Activated CD4-positive, alpha-beta T cell treated with anti-CD3 and anti-CD28 coated beads, Interleukin-2, amount 50 U/mL, for 24 hours (primary cell): ENCODE results near the gene HCN2.
"Not testable (repeated sequence)": the region's sequence is repeated elsewhere in the genome, so short reads cannot be mapped to it uniquely, and the experiment has no call there.

Experiments used
- DNase-seq, 2 donors: peaks; one replicate each; pipeline ENCODE4 v3.0.0-alpha.2; 2020; ENCODE audit warnings: low read depth in 1 of 2, low spot score in 1 of 2

Gene HCN2

DNA sequence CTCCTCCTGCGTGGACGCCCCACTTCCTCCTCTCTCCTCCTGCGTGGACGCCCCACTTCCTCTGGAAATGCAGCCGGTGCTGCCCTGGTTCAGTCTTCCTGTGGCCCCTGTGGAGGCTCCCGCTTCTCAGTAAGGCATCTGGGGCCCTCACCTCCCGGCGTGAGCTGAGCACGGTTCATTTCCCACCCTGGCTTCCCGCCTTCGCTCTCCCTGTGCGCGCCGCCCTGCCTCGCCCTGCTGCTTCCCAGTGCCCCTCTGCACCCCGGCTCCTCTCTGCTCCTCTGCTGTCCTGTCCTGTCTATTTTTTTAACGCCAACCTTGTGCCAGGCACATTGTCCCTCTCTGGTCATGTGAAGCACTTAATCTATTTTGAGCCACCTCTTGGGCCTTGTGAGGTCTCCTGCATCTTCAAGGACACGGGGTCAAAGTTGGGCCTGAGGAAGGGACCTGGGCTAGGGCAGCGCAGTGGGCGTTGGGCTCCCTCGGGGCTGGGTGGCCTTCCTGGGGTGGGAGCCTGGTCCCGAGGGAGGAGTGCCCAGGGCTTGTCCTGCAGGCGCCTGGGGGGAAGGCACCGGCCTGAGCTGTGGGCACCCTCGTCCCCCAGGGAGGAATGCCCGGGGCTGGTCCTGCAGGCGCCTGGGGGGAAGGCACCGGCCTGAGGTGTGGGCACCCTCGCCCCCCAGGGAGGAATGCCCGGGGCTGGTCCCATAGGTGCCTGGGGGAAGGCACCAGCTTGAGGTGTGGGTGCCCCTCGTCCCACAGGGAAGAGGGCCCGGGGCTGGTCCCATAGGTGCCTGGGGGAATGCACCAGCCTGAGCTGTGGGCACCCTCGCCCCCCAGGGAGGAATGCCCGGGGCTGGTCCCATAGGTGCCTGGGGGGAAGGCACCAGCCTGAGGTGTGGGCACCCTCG, 13.0 kb downstream of the HCN2 start:
- DNase-seq, result no peak

DNA sequence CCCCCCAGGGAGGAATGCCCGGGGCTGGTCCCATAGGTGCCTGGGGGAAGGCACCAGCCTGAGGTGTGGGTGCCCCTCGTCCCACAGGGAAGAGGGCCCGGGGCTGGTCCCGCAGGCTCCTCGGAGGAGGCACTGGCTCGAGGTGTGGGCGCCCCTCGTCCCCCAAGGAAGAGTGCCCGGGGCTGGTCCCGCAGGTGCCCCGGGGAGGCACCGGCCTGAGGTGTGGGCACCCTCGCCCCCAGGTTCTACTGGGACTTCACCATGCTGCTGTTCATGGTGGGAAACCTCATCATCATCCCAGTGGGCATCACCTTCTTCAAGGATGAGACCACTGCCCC, 13.6 kb downstream of the HCN2 start:
- not testable (repeated sequence) for DNase-seq

DNA sequence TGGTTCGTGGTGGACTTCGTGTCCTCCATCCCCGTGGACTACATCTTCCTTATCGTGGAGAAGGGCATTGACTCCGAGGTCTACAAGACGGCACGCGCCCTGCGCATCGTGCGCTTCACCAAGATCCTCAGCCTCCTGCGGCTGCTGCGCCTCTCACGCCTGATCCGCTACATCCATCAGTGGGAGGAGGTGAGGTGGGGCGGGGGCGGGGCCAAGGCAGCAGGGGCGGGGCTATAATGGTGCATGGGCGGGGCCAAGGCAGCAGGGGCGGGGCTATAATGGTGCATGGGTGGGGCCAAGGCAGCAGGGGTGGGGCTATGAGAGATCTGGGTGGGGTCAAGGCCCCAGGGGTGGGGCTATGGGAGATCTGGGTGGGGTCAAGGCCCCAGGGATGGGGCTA, 14.1 kb downstream of the HCN2 start:
- not testable (repeated sequence) for DNase-seq

DNA sequence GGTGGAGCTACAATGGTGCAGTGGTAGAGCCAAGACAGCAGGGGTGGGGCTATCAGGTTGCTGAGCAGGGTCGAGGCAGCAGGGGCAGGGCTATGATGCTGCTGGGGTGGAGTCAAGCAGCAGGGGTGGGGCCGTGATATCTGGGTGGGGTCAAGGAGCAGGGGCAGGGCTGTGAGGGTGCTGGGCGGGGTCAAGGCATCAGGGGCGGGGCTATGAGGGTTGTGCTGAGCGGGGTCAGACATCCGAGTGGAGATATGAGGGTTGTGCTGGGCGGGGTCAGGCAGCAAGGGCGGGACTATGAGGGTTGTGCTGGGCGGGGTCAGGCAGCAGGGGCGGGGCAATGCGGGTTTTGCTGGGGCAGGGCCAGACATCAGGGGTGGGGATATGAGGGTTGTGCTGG, 14.7 kb downstream of the HCN2 start:
- DNase-seq, result no peak

DNA sequence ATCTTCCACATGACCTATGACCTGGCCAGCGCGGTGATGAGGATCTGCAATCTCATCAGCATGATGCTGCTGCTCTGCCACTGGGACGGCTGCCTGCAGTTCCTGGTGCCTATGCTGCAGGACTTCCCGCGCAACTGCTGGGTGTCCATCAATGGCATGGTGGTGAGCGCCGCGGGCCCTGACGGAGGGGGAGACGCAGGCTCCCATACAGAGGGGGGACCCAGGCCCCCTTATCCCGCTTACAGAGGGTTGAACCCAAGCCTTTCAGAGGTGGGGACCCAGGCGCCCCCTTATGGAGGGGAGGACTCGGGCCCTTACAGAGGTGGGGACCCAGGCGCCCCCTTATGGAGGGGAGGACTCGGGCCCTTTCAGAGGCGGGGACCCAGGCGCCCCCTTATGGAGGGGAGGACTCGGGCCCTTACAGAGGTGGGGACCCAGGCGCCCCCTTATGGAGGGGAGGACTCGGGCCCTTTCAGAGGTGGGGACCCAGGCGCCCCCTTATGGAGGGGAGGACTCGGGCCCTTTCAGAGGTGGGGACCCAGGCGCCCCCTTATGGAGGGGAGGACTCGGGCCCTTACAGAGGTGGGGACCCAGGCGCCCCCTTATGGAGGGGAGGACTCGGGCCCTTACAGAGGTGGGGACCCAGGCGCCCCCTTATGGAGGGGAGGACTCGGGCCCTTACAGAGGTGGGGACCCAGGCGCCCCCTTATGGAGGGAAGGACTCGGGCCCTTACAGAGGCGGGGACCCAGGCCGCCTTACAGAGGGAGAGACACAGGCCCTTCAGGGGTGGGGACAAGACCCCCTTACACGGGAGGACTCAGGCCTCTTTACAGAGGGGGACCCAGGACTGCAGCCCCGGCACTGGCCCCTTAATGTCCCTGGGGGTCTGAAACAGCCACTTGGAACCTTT, 15.6 kb downstream of the HCN2 start:
- not testable (repeated sequence) for DNase-seq

DNA sequence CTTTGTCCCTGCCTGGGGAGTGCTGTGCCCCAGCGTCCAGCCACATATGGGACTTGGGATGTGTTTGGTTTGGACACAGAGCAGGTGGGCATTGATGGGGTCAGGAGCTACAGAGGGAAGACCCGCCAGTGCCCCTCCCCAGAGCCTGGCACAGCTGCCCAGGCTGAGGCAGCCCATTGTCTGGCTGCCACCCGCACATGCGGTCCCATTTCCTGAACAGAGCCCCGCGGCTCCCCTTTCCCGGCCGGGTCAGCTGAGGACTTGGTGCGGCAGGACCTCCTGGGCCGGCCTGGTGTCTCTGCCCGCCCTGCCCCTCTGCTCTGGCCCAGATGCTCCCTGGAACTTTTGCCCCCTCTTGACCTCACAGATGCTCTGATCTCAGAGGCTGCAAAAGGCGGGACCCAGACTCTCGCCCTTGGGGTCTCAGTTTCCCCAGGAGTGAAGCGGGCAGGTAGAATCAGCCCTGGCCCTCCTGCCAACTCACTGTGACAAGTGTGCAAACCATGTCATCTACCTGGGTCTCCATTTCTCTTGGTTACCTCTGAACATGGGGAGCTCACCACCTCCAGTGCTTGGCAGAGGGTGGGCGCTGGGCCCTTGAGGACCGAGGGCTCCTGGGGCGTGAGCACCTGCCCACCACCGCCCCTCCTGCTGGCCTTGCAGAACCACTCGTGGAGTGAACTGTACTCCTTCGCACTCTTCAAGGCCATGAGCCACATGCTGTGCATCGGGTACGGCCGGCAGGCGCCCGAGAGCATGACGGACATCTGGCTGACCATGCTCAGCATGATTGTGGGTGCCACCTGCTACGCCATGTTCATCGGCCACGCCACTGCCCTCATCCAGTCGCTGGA, 17.8 kb downstream of the HCN2 start:
- no peak for DNase-seq

DNA sequence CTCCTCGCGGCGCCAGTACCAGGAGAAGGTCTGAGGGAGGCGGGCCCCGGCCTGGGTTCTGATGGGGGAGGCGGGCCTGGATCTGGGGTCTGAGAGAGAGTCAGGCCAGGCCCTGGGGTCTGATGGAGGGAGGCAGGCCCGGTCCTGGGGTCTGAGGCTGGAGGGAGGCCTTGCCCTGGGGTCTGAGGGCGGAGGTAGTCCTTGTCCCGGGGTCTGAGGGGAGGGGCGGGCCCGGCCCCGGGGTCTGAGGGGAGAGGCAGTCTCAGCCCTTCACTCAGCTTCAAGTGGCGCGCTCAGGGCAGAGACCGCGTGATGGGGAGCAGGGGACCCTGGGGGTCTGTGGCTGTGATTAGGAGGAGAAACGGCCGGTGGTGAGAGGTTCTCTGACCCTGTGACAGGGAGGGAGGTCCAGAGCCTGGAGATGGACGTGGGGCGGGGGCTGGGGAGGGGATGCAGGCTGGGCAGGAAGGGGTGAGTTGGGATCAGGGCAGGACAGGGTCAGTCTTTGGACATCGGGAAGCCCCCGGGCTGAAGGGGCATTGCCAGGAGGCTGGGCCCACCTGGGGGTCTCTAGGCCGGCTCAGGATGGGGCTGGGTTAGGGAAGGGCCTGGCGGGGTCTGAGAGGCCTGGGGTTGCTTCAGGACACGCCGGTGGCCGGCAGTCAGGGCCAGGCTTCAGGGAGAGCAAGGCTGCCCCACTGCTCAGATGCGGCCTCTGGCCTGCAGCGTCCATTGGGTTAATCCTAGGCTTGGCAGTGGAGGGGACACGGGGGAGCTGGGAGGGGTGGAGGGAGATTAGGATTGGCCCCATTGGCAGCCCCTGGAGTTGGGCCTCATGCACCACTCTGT, 18.7 kb downstream of the HCN2 start:
- DNase-seq, result no peak

DNA sequence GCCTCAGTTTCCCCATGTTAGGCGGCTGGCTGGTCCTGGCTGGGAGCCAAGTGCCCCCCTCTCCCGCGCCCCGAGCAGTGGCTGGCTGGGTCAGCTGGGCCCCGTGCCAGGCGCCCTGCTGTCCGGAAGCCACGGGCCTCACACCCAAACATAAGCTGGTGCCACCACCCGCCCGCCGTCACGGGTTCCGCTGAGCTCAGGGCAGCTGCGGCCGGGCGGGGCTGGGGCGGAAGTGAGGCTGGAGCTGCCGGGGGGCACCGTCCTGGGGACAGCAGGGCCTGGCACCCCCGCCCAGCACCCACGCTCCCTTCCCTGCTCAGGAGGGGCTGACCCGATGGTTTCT, 19.3 kb downstream of the HCN2 start:
- no peak for DNase-seq

DNA sequence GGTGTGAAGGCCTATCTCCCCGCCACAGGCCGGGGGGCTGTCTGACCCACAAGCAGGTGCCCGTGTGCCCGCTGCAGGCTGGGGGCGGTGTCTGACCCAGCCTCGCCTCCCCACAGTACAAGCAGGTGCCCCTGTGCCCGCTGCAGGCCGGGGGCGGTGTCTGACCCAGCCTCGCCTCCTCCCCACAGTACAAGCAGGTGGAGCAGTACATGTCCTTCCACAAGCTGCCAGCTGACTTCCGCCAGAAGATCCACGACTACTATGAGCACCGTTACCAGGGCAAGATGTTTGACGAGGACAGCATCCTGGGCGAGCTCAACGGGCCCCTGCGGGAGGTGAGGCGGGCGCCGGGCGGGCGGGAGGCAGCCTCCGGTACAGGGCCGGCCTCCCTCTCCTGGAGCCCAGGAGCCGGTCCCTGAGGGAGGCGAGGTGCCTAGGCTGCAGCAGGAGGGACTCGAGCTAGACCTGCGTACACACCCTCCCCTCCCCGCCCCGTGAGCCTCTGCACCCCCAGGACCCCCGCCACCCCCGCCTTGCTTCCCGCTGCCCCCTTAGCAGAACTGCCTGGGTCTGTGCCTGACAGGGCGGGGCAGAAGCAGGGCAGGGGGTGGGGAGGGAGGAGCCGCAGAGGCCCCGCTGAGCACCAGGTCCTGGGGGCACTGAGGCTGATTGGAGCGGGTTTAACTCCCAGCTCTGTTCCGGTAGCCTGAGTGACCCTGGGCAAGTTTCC, 20.6 kb downstream of the HCN2 start:
- no peak for DNase-seq

DNA sequence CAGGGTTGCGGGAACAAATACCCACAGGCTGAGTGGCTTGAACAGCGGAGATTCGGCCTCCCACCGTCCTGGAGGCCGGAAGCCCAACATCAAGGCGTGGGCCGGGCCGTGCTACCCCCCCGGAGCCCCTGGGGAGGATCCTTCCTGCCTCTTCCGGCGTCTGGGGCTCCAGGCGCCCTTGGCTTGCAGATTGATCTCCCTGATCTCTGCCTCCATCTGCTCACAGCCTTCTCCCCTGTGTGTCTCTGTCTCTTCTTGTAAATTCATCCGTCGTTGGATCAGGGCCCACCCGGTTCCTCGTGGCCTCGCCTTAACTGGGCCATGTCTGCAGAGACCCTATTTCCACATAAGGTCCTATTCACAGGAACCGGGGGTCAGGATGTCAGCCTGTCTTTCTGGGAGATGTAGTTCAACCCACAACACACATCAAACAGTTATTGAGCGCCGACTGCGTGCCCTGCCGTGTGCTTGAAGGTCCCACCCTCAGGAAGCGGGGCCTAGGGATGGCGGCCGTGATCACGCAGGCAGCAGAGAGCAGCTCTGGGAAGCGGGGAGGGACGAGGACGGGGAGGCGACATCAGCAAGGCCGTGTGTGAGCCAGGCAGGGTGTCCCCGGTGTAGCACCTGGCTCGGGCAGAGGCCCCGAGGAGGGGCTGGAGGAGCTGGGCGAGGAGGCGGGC, 21.3 kb downstream of the HCN2 start:
- DNase-seq, result peak in 1 of 2 donors; percentile 36

DNA sequence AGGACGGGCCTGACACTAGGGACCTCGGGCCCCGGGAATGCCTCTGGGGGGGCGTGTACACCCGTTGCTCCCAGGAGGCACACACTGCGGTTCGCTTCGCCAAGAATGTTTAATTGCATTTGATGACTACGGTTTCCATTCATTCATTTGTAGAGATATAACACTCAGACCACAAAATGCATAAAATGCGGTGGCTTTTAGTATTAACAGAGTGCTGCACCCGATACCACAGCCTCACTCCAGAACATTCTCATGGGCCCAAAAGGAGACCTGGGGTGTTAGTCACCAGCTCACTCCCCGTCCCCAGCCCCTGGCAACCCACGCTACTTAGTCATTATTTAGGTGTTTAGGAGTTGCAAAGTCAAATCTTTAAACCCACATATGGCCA, 21.8 kb downstream of the HCN2 start:
- peak; percentile 33 to 69 for DNase-seq

DNA sequence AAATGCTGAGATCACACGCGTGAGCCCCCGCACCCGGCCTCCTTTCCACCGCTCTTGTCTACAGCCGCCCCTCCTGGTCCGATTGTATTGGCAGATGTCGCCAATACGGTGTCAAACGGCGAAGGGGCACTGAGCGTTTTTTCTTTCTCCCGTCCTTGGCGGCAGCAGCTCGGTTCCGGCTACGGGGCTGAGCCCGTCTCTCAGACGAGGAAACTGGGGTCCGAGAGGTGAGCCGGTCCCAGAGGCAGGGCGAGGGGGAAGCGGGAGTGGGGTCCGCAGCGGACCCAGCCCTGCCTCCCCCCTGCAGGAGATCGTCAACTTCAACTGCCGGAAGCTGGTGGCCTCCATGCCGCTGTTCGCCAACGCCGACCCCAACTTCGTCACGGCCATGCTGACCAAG, 23.3 kb downstream of the HCN2 start:
- no peak for DNase-seq

DNA sequence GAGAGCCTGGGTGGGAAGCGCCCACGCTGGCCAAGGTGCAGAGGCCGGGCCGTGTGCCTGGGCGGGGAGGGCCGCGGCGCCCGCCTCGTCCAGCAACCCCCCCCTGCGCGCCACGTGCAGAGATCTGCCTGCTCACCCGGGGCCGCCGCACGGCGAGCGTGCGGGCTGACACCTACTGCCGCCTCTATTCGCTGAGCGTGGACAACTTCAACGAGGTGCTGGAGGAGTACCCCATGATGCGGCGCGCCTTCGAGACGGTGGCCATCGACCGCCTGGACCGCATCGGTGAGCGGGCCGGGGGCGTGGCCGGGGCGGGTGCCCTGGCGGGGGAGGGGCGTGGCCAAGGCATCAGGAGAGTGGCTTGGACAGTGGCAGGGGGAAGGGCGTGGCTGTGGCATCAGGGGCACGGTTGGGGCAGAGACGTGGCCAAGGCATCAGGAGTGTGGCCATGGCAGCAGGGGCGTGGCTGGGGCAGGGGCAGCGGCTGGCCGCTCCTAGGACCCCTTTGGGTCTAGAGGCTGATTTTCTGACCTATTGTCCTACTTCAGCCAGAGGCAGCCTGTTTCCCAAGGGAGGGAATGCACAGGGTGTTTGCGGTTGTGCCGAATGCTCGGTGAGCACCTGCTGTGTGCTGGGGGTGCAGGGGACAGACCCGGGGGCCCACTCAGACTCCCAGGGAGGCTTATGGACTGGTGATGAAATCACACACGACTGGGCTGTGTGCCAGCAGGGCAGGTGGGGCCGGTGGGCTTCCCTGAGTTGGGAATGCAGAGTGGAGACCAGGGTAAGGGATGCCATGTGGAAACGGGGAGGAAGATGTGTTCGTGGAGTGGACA, 24.3 kb downstream of the HCN2 start:
- no peak for DNase-seq

DNA sequence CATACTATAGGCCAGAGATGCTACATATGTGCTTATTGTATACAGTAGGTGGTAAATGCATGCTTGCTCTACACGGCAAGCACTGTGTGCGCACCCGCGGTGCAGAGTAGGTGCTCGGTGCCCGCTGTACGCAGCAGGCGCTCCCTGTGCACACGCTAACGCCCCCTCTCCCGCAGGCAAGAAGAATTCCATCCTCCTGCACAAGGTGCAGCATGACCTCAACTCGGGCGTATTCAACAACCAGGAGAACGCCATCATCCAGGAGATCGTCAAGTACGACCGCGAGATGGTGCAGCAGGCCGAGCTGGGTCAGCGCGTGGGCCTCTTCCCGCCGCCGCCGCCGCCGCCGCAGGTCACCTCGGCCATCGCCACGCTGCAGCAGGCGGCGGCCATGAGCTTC, 25.9 kb downstream of the HCN2 start:
- DNase-seq, result no peak

DNA sequence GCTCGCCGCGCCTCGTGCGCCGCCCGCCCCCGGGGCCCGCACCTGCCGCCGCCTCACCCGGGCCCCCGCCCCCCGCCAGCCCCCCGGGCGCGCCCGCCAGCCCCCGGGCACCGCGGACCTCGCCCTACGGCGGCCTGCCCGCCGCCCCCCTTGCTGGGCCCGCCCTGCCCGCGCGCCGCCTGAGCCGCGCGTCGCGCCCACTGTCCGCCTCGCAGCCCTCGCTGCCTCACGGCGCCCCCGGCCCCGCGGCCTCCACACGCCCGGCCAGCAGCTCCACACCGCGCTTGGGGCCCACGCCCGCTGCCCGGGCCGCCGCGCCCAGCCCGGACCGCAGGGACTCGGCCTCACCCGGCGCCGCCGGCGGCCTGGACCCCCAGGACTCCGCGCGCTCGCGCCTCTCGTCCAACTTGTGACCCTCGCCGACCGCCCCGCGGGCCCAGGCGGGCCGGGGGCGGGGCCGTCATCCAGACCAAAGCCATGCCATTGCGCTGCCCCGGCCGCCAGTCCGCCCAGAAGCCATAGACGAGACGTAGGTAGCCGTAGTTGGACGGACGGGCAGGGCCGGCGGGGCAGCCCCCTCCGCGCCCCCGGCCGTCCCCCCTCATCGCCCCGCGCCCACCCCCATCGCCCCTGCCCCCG, 26.5 kb downstream of the HCN2 start:
- no peak for DNase-seq

DNA sequence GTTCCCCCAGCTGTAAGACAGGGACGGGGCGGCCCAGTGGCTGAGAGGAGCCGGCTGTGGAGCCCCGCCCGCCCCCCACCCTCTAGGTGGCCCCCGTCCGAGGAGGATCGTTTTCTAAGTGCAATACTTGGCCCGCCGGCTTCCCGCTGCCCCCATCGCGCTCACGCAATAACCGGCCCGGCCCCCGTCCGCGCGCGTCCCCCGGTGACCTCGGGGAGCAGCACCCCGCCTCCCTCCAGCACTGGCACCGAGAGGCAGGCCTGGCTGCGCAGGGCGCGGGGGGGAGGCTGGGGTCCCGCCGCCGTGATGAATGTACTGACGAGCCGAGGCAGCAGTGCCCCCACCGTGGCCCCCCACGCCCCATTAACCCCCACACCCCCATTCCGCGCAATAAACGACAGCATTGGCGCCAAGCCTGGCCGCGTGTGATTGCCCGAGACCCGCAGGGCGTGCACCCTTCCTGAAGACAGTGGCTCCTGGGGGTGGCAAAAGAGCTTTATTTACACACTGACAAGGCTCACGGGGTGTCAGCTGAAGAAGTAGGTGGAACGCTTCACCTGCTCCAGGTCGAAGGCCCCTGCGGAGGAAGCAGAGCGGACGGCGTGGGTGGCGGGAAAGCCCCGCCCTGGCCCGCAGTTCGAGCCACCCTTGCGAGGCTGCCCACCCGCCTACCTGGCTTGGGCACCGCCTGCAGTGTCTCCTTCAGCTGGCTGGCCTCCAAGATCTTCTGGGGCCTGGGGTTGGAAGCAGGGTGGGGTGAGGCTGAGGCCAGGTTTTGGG, 27.3 kb downstream of the HCN2 start:
- no peak for DNase-seq
